GM21526 (cell line): ENCODE results near the gene DDX28.
"Not testable (repeated sequence)": the region's sequence is repeated elsewhere in the genome, so short reads cannot be mapped to it uniquely, and the experiment has no call there.

Source experiments
- ATAC-seq: cut with Tn5 transposase; IDR thresholded peaks from one replicate; pipeline ENCODE4 v1.9.1; 2021; ENCODE audit warnings: moderate library complexity; ENCODE audit not compliant: unreplicated experiment, low FRiP score

The DDX28 gene

GRCh38 chr16:67996666-67997065 lies 26.4 kb downstream of the DDX28 start:
- no peak for ATAC-seq

GRCh38 chr16:67995423-67995822 lies 27.6 kb downstream of the DDX28 start:
- no peak for ATAC-seq

- not testable (repeated sequence) for ATAC-seq
These were observed 29.0 kb downstream of the DDX28 start for GRCh38 chr16:67994040-67994408.

- peak; percentile 73 for ATAC-seq
These were observed 29.6 kb downstream of the DDX28 start for GRCh38 chr16:67993207-67994039.

- no peak for ATAC-seq
These were observed 30.3 kb downstream of the DDX28 start for GRCh38 chr16:67992661-67993206.

- no peak for ATAC-seq
These were observed 33.0 kb downstream of the DDX28 start for GRCh38 chr16:67990018-67990386.

- no peak for ATAC-seq
These were observed 33.6 kb downstream of the DDX28 start for GRCh38 chr16:67989322-67990017.

- no peak for ATAC-seq
These were observed 34.4 kb downstream of the DDX28 start for GRCh38 chr16:67988675-67989074.

- no peak for ATAC-seq
These were observed 35.4 kb downstream of the DDX28 start for GRCh38 chr16:67987460-67988160.

GRCh38 chr16:67986949-67987348 lies 36.1 kb downstream of the DDX28 start:
- ATAC-seq = no peak

- ATAC-seq = no peak
These were observed 40.9 kb downstream of the DDX28 start for GRCh38 chr16:67982011-67982696.

- ATAC-seq = no peak
These were observed 42.9 kb downstream of the DDX28 start, which contains the start of gene DPEP3 for GRCh38 chr16:67979955-67980678. Gene DPEP3, minus strand, starts transcription at chr16:67980499. Its CDS starts 119 bp downstream, at chr16:67980380.

- ATAC-seq = no peak
These were observed 45.4 kb downstream of the DDX28 start for GRCh38 chr16:67977469-67978227.

GRCh38 chr16:67977005-67977404 lies 46.0 kb downstream of the DDX28 start:
- ATAC-seq = no peak

GRCh38 chr16:67976205-67976604 lies 46.8 kb downstream of the DDX28 start:
- no peak for ATAC-seq

GRCh38 chr16:67975321-67976105 lies 47.5 kb downstream of the DDX28 start:
- ATAC-seq = no peak

GRCh38 chr16:67972285-67972684 lies 50.7 kb downstream of the DDX28 start:
- ATAC-seq = not testable (repeated sequence)

- ATAC-seq = no peak
These were observed 51.9 kb downstream of the DDX28 start for GRCh38 chr16:67971111-67971510.
